HepG2 (cell line): ENCODE measurements around the gene ATPAF2. TPM values are rescaled to one million over a fixed set of nuclear protein-coding genes. Genes with fewer than 3 reads are reported as not detected.

Experiments used
- ARNTL ChIP-seq: sonication (generic); formaldehyde crosslinking; IDR thresholded peaks from 2 replicates; pipeline ENCODE4 v1.4.0; 2020; ENCODE audit warnings: mild to moderate bottlenecking, missing genetic modification reagents
- ATF7-NPFF ChIP-seq: sonication (generic); formaldehyde crosslinking; IDR thresholded peaks from 2 replicates; pipeline ENCODE4 v1.8.1; 2023; ENCODE audit warnings: mild to moderate bottlenecking, low read depth, missing genetic modification reagents, moderate library complexity
- ATRX ChIP-seq: sonication (generic); formaldehyde crosslinking; IDR thresholded peaks from 2 replicates; pipeline ENCODE4 v1.4.0; 2020; ENCODE audit warnings: missing genetic modification reagents, borderline replicate concordance
- CEBPB ChIP-seq: IDR thresholded peaks from 2 replicates; pipeline ENCODE4 v1.6.1; 2011; ENCODE audit warnings: low read depth, low read length, improper control_type of control experiment, borderline replicate concordance
- MEF2D ChIP-seq: sonication (generic); formaldehyde crosslinking; IDR thresholded peaks from 2 replicates; pipeline ENCODE4 v1.5.1; 2020; ENCODE audit warnings: mild to moderate bottlenecking, missing genetic modification reagents
- POLR2A ChIP-seq, 2 experiments: IDR thresholded peaks; 2 replicates each; pipeline ENCODE4 v1.6.1; 2011; ENCODE audit warnings: low read depth in 2 of 2, low read length in 2 of 2, mild to moderate bottlenecking in 1 of 2, moderate library complexity in 1 of 2; ENCODE audit not compliant: insufficient read depth in 1 of 2
- RBAK ChIP-seq: sonication (generic); formaldehyde crosslinking; IDR thresholded peaks from 2 replicates; pipeline ENCODE4 v1.5.1; 2020; ENCODE audit warnings: mild to moderate bottlenecking, missing genetic modification reagents
- RFX1 ChIP-seq: fragments of 450-650 bp; IDR thresholded peaks from 2 replicates; pipeline ENCODE4 v1.6.1; 2017
- SAP130 ChIP-seq: IDR thresholded peaks from 2 replicates; pipeline ENCODE4 v1.6.1; 2016; ENCODE audit warnings: low read depth
- TEAD3 ChIP-seq: optimal IDR thresholded peaks from 2 replicates; pipeline ENCODE3; 2016; ENCODE audit warnings: borderline replicate concordance
- ZNF383 ChIP-seq: sonication (generic); formaldehyde crosslinking; IDR thresholded peaks from 2 replicates; pipeline ENCODE4 v1.4.0; 2020; ENCODE audit warnings: missing genetic modification reagents, mild to moderate bottlenecking, borderline replicate concordance
- ZNF619 ChIP-seq: sonication (generic); formaldehyde crosslinking; IDR thresholded peaks from 2 replicates; pipeline ENCODE4 v1.4.0; 2020; ENCODE audit warnings: mild to moderate bottlenecking, missing genetic modification reagents
- ZNF629 ChIP-seq: sonication (generic); formaldehyde crosslinking; conservative IDR thresholded peaks from 2 replicates; pipeline ENCODE4 v1.5.0; 2020; ENCODE audit warnings: missing genetic modification reagents
- ZSCAN9 ChIP-seq: IDR thresholded peaks from 2 replicates; pipeline ENCODE4 v1.6.1; 2016; ENCODE audit warnings: borderline replicate concordance
- polyA plus RNA-seq, 8 experiments: library from polyadenylated mRNA; depleted of rRNA in 3 of 8; stranded (reverse) in 7 of 8; unstranded in 1 of 8; fragments of >200 nt; fragmentation: Illumina TruSeq in 4 of 8; extraction: Trizol in 4 of 8; gene quantifications; 2 replicates each; pipeline versions ENCODE4 v1.2.1 to v1.2.3, GENCODE V29; 2011 to 2016; ENCODE audit warnings: low read depth in 4 of 8, missing spikeins in 1 of 8, mixed read lengths in 1 of 8; ENCODE audit not compliant: insufficient read depth in 1 of 8
- total RNA-seq, 5 experiments: library from RNA; depleted of rRNA; stranded (reverse); fragments of >200 nt; fragmentation: Illumina TruSeq; extraction: Trizol; gene quantifications; 2 replicates each; pipeline ENCODE4 v1.2.3, GENCODE V29; 2016; ENCODE audit warnings: low read depth in 1 of 5
- TF ChIP-seq, protein P1 (sequence below): sonication (generic); formaldehyde crosslinking; IDR thresholded peaks from 2 replicates; pipeline ENCODE4 v1.4.0; 2020; ENCODE audit warnings: missing genetic modification reagents
- TF ChIP-seq, protein P2 (sequence below): sonication (generic); formaldehyde crosslinking; IDR thresholded peaks from 2 replicates; pipeline ENCODE4 v1.4.0; 2020; ENCODE audit warnings: low read depth, mild to moderate bottlenecking, missing genetic modification reagents
- TF ChIP-seq, protein P3 (sequence below): sonication (generic); formaldehyde crosslinking; IDR thresholded peaks from 2 replicates; pipeline ENCODE4 v1.5.0; 2020; ENCODE audit warnings: missing genetic modification reagents, mild to moderate bottlenecking, borderline replicate concordance
- TF ChIP-seq, protein P4 (sequence below): sonication (generic); formaldehyde crosslinking; IDR thresholded peaks from 2 replicates; pipeline ENCODE4 v1.9.0; 2021; ENCODE audit warnings: missing genetic modification reagents, borderline replicate concordance
- TF ChIP-seq, protein P5 (sequence below): sonication (generic); formaldehyde crosslinking; IDR thresholded peaks from 2 replicates; pipeline ENCODE4 v1.4.0; 2020; ENCODE audit warnings: mild to moderate bottlenecking, missing genetic modification reagents
- TF ChIP-seq, protein P6 (sequence below): sonication (generic); formaldehyde crosslinking; IDR thresholded peaks from 2 replicates; pipeline ENCODE4 v1.5.1; 2020; ENCODE audit warnings: mild to moderate bottlenecking, missing genetic modification reagents, borderline replicate concordance

Gene ATPAF2
- total and polyA plus RNA-seq, 2 of the 13 experiments (the other 11 are each of a cell fraction or from before 2014, with no cell fraction given), result 15.0 to 16.5 TPM

DNA sequence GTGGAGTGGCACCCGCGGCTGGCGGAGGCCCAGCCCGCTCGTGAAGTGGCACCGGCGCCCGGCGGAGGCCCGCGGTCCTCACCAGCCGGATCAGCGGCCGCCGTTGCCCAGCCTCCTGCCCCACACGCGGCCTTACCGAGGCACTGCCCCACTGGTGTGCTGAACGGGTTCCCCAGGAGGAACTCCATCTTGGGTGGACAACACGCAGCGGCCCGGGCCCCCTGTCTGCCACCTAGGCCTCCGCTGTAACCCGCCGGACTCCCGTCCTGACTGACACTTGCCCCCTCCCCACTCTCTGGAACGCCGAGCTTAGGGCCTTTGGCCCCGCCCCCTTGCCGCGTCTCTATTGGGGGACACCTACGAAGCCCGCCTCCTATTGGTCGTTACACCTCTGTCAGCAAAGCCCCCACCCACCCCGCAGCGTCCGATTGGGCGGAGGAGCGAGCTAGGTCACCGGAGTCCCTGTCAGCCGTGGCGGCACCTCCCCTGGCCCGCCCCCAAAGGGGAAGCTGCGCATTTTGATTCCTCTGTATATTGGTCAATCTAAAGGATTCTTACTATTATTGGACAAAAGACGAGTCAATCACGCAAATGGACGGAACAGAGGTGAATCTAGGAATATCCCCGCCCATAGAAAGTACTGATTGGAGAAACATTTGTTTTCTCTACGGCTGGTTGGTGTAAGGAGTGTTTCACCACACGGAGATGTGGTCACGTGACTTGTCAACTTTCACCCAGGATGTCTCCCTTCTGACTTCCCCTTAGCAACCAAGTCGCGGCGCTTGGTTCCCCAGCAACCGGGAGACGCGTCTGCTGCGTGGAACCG, 66.6 kb downstream of the ATPAF2 start, which contains the start of the genes DRC3 and TOM1L2 (continued):
- TF ChIP-seq, protein P1, sequence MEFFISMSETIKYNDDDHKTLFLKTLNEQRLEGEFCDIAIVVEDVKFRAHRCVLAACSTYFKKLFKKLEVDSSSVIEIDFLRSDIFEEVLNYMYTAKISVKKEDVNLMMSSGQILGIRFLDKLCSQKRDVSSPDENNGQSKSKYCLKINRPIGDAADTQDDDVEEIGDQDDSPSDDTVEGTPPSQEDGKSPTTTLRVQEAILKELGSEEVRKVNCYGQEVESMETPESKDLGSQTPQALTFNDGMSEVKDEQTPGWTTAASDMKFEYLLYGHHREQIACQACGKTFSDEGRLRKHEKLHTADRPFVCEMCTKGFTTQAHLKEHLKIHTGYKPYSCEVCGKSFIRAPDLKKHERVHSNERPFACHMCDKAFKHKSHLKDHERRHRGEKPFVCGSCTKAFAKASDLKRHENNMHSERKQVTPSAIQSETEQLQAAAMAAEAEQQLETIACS, result no peak
- no peak for TF ChIP-seq ATF7-NPFF
- TF ChIP-seq, protein P2, sequence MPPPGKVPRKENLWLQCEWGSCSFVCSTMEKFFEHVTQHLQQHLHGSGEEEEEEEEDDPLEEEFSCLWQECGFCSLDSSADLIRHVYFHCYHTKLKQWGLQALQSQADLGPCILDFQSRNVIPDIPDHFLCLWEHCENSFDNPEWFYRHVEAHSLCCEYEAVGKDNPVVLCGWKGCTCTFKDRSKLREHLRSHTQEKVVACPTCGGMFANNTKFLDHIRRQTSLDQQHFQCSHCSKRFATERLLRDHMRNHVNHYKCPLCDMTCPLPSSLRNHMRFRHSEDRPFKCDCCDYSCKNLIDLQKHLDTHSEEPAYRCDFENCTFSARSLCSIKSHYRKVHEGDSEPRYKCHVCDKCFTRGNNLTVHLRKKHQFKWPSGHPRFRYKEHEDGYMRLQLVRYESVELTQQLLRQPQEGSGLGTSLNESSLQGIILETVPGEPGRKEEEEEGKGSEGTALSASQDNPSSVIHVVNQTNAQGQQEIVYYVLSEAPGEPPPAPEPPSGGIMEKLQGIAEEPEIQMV, result no peak
- TF ChIP-seq, protein P3, sequence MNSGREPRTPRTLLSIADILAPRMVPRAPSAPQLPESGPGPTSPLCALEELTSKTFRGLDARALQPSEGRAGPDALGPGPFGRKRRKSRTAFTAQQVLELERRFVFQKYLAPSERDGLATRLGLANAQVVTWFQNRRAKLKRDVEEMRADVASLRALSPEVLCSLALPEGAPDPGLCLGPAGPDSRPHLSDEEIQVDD, result no peak
- TF ChIP-seq, protein P4, sequence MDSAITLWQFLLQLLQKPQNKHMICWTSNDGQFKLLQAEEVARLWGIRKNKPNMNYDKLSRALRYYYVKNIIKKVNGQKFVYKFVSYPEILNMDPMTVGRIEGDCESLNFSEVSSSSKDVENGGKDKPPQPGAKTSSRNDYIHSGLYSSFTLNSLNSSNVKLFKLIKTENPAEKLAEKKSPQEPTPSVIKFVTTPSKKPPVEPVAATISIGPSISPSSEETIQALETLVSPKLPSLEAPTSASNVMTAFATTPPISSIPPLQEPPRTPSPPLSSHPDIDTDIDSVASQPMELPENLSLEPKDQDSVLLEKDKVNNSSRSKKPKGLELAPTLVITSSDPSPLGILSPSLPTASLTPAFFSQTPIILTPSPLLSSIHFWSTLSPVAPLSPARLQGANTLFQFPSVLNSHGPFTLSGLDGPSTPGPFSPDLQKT (CRISPR knock-in tag), result no peak
- no peak for TF ChIP-seq ZNF619 (CRISPR knock-in tag)
- TF ChIP-seq, protein P5, sequence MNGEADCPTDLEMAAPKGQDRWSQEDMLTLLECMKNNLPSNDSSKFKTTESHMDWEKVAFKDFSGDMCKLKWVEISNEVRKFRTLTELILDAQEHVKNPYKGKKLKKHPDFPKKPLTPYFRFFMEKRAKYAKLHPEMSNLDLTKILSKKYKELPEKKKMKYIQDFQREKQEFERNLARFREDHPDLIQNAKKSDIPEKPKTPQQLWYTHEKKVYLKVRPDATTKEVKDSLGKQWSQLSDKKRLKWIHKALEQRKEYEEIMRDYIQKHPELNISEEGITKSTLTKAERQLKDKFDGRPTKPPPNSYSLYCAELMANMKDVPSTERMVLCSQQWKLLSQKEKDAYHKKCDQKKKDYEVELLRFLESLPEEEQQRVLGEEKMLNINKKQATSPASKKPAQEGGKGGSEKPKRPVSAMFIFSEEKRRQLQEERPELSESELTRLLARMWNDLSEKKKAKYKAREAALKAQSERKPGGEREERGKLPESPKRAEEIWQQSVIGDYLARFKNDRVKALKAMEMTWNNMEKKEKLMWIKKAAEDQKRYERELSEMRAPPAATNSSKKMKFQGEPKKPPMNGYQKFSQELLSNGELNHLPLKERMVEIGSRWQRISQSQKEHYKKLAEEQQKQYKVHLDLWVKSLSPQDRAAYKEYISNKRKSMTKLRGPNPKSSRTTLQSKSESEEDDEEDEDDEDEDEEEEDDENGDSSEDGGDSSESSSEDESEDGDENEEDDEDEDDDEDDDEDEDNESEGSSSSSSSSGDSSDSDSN (CRISPR knock-in tag), result no peak; the same call in 1 of the 2 replicates
- peak; percentile 89 for TF ChIP-seq RFX1
- peak; percentile 45; the same call in 1 of the 2 replicates for TF ChIP-seq CEBPB
- no peak for TF ChIP-seq MEF2D
- TF ChIP-seq ARNTL (CRISPR knock-in tag), result no peak
- TF ChIP-seq ZSCAN9, result no peak
- TF ChIP-seq ZNF383 (CRISPR knock-in tag), result no peak
- peak; percentile 99 for TF ChIP-seq SAP130 (CRISPR knock-in tag)
- peak; percentile 54 for TF ChIP-seq TEAD3 (CRISPR knock-in tag)
- peak; percentile 43 to 75; a peak in 3 of 4 replicates for TF ChIP-seq POLR2A (IDR thresholded peaks at IDR 0.05; ENCODE audit: insufficient read depth in 1 of 2, low read depth in 2 of 2, low read length in 2 of 2)
- TF ChIP-seq ATRX, result no peak
- TF ChIP-seq, protein P6, sequence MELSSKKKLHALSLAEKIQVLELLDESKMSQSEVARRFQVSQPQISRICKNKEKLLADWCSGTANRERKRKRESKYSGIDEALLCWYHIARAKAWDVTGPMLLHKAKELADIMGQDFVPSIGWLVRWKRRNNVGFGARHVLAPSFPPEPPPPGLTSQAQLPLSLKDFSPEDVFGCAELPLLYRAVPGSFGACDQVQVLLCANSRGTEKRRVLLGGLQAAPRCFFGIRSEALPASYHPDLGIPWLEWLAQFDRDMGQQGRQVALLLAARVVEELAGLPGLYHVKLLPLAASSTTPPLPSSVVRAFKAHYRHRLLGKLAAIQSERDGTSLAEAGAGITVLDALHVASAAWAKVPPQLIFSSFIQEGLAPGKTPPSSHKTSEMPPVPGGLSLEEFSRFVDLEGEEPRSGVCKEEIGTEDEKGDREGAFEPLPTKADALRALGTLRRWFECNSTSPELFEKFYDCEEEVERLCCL (CRISPR knock-in tag), result no peak
- no peak for TF ChIP-seq RBAK (CRISPR knock-in tag)
- no peak for TF ChIP-seq ZNF629 (CRISPR knock-in tag)
